Naive thymus-derived CD4-positive, alpha-beta T cell (primary cell): ENCODE results near the gene PLPP4. TPM values are rescaled to one million over a fixed set of nuclear protein-coding genes. Genes with fewer than 3 reads are reported as not detected.

Experiments used
- ATAC-seq: fragments of 150-1000 bp; cut with Tn5 transposase; 2 replicates; pipeline ENCODE4 v1.10.0; 2021; ENCODE audit warnings: mild to moderate bottlenecking, moderate library complexity
- CTCF ChIA-PET: fragments of 350-600 bp; sonication (Branson Sonifier 250); formaldehyde crosslinking; loops from one replicate; lab custom pipeline; 2021; ENCODE audit warnings: antibody characterized with exemption; lab: Charles Lee
- POLR2A ChIA-PET: fragments of 350-600 bp; sonication (Branson Sonifier 250); formaldehyde crosslinking; loops from one replicate; lab custom pipeline; 2021; ENCODE audit warnings: antibody characterized with exemption, inconsistent platforms; lab: Charles Lee
- DNase-seq, 9 donors: peaks; one replicate each; pipeline versions ENCODE4 v3.0.0 to v3.0.0-alpha.2; 2020 to 2022; ENCODE audit warnings: mixed read lengths in 1 of 9
- H3K27ac ChIP-seq: one replicate; pipeline ENCODE4 v1.7.0; 2013; ENCODE audit warnings: mild to moderate bottlenecking, low read depth, low read length, moderate library complexity
- H3K27me3 ChIP-seq, 2 donors: one replicate each; pipeline ENCODE4 v1.7.0; 2013; ENCODE audit warnings: low read length in 2 of 2, mild to moderate bottlenecking in 2 of 2, moderate library complexity in 2 of 2; ENCODE audit not compliant: control insufficient read depth in 2 of 2, insufficient read depth in 2 of 2
- H3K36me3 ChIP-seq, 3 experiments: 1 replicate in 2 of 3; 2 replicates in 1 of 3; pipeline ENCODE4 v1.7.0; 2013; ENCODE audit warnings: low read length in 3 of 3, mild to moderate bottlenecking in 3 of 3, moderate library complexity in 1 of 3; ENCODE audit not compliant: insufficient read depth in 3 of 3, control insufficient read depth in 2 of 3
- H3K4me1 ChIP-seq, 2 donors: one replicate each; pipeline ENCODE4 v1.7.0; 2013; ENCODE audit warnings: low read length in 2 of 2, mild to moderate bottlenecking in 2 of 2, moderate library complexity in 1 of 2; ENCODE audit not compliant: control insufficient read depth in 2 of 2, insufficient read depth in 2 of 2
- H3K4me3 ChIP-seq: 2 replicates; pipeline ENCODE4 v1.7.0; 2013; ENCODE audit warnings: mild to moderate bottlenecking, low read length
- H3K9me3 ChIP-seq, 3 experiments: 1 replicate in 2 of 3; 2 replicates in 1 of 3; pipeline ENCODE4 v1.7.0; 2013; ENCODE audit warnings: low read length in 3 of 3; ENCODE audit not compliant: control insufficient read depth in 2 of 3
- H3K27ac Mint-ChIP-seq, 9 donors: one replicate each; pipeline ENCODE4 v1.8.0; 2020 to 2022; ENCODE audit warnings: mixed read lengths in 9 of 9, mild to moderate bottlenecking in 8 of 9, moderate library complexity in 5 of 9, inconsistent platforms in 2 of 9
- H3K27me3 Mint-ChIP-seq, 5 donors: one replicate each; pipeline ENCODE4 v1.8.0; 2021 to 2022; ENCODE audit warnings: mixed read lengths in 5 of 5, mild to moderate bottlenecking in 1 of 5
- H3K36me3 Mint-ChIP-seq, 5 donors: one replicate each; pipeline ENCODE4 v1.8.0; 2020 to 2022; ENCODE audit warnings: mixed read lengths in 5 of 5, mild to moderate bottlenecking in 3 of 5, inconsistent platforms in 1 of 5
- H3K4me1 Mint-ChIP-seq, 7 donors: one replicate each; pipeline ENCODE4 v1.8.0; 2020 to 2022; ENCODE audit warnings: mixed read lengths in 7 of 7, mild to moderate bottlenecking in 3 of 7, inconsistent platforms in 1 of 7
- H3K4me3 Mint-ChIP-seq, 10 donors: one replicate each; pipeline ENCODE4 v1.8.0; 2020 to 2022; ENCODE audit warnings: mild to moderate bottlenecking in 10 of 10, mixed read lengths in 10 of 10, moderate library complexity in 6 of 10, inconsistent platforms in 2 of 10
- H3K9me3 Mint-ChIP-seq, 11 donors: one replicate each; pipeline ENCODE4 v1.8.0; 2020 to 2022; ENCODE audit warnings: mixed read lengths in 11 of 11, mild to moderate bottlenecking in 4 of 11, inconsistent platforms in 1 of 11, moderate library complexity in 1 of 11
- intact Hi-C, 2 donors: fragments of 100-400 bp; cut with micrococcal nuclease; formaldehyde crosslinking; loops; one replicate each; pipeline ENCODE4 v1.15.1; 2023
- polyA plus RNA-seq, 2 donors: library from polyadenylated mRNA; unstranded; fragments of 300-500 nt; fragmentation: Illumina TruSeq; gene quantifications; one replicate each; pipeline ENCODE4 v1.2.3, GENCODE V29; 2021
- total RNA-seq, 6 experiments: library from RNA in 5 of 6; stranded (reverse) in 5 of 6; gene quantifications; 1 replicate in 5 of 6; 2 replicates in 1 of 6; pipeline ENCODE4 v1.2.3 and lab custom pipeline; 2021 to 2026

Gene PLPP4
- total and polyA plus RNA-seq, 7 experiments from 2014 or later: not detected

DNA sequence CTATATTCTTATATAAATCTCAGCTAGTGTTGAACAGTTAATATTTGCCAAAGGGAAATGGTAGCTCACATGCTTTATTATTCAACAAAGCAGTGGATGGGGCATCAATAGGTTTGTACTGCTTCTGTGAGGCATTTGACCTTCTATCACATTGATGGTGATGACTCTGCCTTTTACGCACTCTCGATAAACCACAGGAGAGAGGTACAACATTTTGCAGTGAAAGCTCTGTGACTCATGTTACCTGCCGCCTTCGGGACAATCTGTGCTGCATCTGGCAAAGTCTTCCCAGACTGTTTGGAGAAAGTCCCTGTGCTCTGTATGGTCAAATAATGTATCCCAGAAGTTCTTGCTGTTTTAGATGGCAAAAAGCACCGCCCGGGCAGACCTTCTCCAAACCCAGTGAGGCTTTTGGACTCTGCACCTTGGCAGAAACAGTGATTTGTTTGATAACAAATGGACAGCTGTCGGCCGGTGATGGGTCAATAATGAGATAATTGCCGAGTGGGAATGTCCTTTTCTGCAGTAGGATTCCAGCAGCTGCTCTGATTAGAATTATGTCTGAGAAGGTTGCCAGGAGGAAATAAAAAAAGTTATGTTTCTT lies 61.0 kb downstream of the PLPP4 start:
- intact Hi-C loops: no loop called here
- Histone ChIP-seq H3K4me1 (no peaks in the 10 kb centered on the region), H3K9me3 (no peaks in the 10 kb centered on the region), H3K4me3 (no peak overlapping the region), H3K27me3 (no peaks in the 10 kb centered on the region), H3K36me3 (no peaks in the 10 kb centered on the region), H3K27ac (no peak overlapping the region)
- Mint-ChIP-seq H3K36me3 (no peaks in the 10 kb centered on the region), H3K27me3 (peaks cover 0 to 7% (median 0%) of the 10 kb centered on the region in 5 donors), H3K4me1 (no peaks in the 10 kb centered on the region), H3K9me3 (peaks cover 0 to 15% (median 2%) of the 10 kb centered on the region in 11 donors), H3K4me3 (no peak overlapping the region), H3K27ac (no peak overlapping the region)
- POLR2A ChIA-PET: no interaction called here
- CTCF ChIA-PET: no interaction called here
- ATAC-seq (no peak), DNase-seq (no peak)

DNA sequence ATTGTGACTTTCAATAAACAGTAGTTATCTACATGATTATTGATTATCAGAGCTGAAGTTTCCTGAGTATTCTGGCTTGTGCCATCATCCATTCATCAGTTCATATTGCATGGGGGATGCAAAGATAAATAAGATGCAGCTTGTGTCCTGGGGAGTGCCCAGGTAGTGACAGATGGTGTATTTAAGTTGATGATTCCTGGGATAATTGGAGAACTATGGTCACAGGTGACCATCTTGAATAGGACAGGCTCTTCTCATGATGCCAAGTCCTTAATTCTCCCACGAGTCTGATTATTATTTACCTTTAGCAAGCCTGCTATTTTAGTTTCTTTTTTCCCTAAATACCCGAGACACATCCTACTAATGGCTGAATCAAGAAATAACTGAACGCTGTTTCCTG lies 64.9 kb downstream of the PLPP4 start:
- no peak overlapping the region for H3K4me3 ChIP-seq
- ChIA-PET CTCF (no interaction called here), POLR2A (no interaction called here)
- Mint-ChIP-seq H3K36me3 (no peaks in the 10 kb centered on the region), H3K4me3 (no peak overlapping the region), H3K9me3 (peaks cover 0 to 4% (median 0%) of the 10 kb centered on the region in 11 donors), H3K27me3 (peaks cover 0 to 7% (median 0%) of the 10 kb centered on the region in 5 donors), H3K4me1 (no peaks in the 10 kb centered on the region), H3K27ac (no peak overlapping the region)
- H3K27ac ChIP-seq: no peak overlapping the region
- ATAC-seq (no peak), DNase-seq (no peak)
- no peaks in the 10 kb centered on the region for H3K4me1 ChIP-seq
- no peaks in the 10 kb centered on the region for H3K27me3 ChIP-seq
- no peaks in the 10 kb centered on the region for H3K9me3 ChIP-seq
- intact Hi-C loops: no loop called here
- H3K36me3 ChIP-seq: no peaks in the 10 kb centered on the region

DNA sequence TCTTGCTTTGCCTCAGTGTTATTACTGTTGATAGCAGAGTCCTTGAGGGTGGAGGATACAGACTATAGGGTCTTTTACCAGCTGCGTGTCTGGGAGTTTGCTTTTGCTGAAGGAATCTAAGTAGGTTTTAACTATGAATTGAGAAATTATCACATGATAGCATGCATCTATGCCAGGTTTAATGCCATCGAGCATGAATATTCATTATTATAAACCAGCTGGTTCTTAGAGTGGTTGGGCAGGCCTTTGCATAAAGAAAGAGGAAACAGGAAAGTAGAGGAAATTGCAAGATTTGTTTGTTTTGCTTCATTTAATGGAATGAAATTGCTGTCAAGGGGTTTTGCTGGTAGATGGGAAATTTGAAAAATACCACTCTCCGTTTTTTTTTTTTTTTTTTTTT lies 70.7 kb downstream of the PLPP4 start:
- H3K27me3 Mint-ChIP-seq: peaks cover 0 to 6% (median 0%) of the 10 kb centered on the region in 5 donors
- H3K36me3 Mint-ChIP-seq: no peaks in the 10 kb centered on the region
- no peak for DNase-seq

DNA sequence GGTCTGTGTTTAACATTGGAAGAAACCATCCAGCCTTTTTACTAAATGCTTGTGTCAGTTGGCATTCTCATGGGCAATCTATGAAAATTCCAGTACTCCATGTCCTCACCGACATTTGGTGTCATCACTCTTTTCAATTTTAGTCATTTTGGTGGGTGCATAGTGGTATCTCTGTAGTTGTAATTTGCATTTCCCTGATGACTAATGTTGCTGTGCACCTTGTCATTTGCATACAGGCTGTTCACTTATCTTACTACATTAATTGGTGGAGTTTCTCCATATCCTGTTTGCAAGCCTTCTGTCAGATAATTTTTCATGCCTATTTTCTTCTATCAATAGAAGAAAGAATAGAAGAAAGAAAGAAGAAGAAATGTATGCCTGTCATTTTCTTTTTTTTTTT lies 73.7 kb downstream of the PLPP4 start:
- POLR2A ChIA-PET: no interaction called here

More for the DNA sequence above, 70.7 kb downstream of the PLPP4 start:
- no peak overlapping the region for H3K27ac ChIP-seq
- Mint-ChIP-seq H3K27ac (no peak overlapping the region), H3K4me3 (no peak overlapping the region), H3K4me1 (no peaks in the 10 kb centered on the region), H3K9me3 (peaks cover 0 to 3% (median 0%) of the 10 kb centered on the region in 11 donors)
- H3K4me3 ChIP-seq: no peak overlapping the region
- H3K4me1 ChIP-seq: no peaks in the 10 kb centered on the region
- intact Hi-C loops: no loop called here
- ChIA-PET POLR2A (no interaction called here), CTCF (no interaction called here)
- H3K36me3 ChIP-seq: no peaks in the 10 kb centered on the region
- H3K27me3 ChIP-seq: no peaks in the 10 kb centered on the region
- H3K9me3 ChIP-seq: no peaks in the 10 kb centered on the region
- no peak for ATAC-seq

GRCh38 chr10:120538091-120538490 lies 81.1 kb downstream of the PLPP4 start:
- Histone ChIP-seq H3K4me3 (no peak overlapping the region), H3K4me1 (no peaks in the 10 kb centered on the region), H3K27me3 (no peaks in the 10 kb centered on the region), H3K9me3 (no peaks in the 10 kb centered on the region), H3K27ac (no peak overlapping the region), H3K36me3 (no peaks in the 10 kb centered on the region)
- no peak for ATAC-seq
- peaks cover 0 to 19% (median 8%) of the 10 kb centered on the region in 5 donors for H3K27me3 Mint-ChIP-seq
- H3K27ac Mint-ChIP-seq: no peak overlapping the region
- H3K9me3 Mint-ChIP-seq: peaks cover 0 to 25% (median 6%) of the 10 kb centered on the region in 11 donors
- H3K4me1 Mint-ChIP-seq: no peaks in the 10 kb centered on the region
- H3K36me3 Mint-ChIP-seq: no peaks in the 10 kb centered on the region
- CTCF ChIA-PET: no interaction called here
- no peak overlapping the region for H3K4me3 Mint-ChIP-seq
- POLR2A ChIA-PET: interaction anchor here (0.7 kb wide), 1 partner anchor 12 kb away, joined by 3 read pairs; no protein-coding TSS in a partner anchor
- intact Hi-C loops: no loop called here
- no peak for DNase-seq

More for the DNA sequence above, 73.7 kb downstream of the PLPP4 start:
- Mint-ChIP-seq H3K27ac (no peak overlapping the region), H3K9me3 (peaks cover 0 to 24% (median 6%) of the 10 kb centered on the region in 11 donors), H3K4me1 (no peaks in the 10 kb centered on the region), H3K4me3 (no peak overlapping the region), H3K27me3 (peaks cover 0 to 17% (median 6%) of the 10 kb centered on the region in 5 donors), H3K36me3 (no peaks in the 10 kb centered on the region)
- CTCF ChIA-PET: no interaction called here
- Histone ChIP-seq H3K9me3 (no peaks in the 10 kb centered on the region), H3K4me3 (no peak overlapping the region), H3K36me3 (no peaks in the 10 kb centered on the region), H3K27ac (no peak overlapping the region), H3K27me3 (no peaks in the 10 kb centered on the region), H3K4me1 (no peaks in the 10 kb centered on the region)
- DNase-seq: no peak
- intact Hi-C loops: no loop called here
- ATAC-seq: no peak

DNA sequence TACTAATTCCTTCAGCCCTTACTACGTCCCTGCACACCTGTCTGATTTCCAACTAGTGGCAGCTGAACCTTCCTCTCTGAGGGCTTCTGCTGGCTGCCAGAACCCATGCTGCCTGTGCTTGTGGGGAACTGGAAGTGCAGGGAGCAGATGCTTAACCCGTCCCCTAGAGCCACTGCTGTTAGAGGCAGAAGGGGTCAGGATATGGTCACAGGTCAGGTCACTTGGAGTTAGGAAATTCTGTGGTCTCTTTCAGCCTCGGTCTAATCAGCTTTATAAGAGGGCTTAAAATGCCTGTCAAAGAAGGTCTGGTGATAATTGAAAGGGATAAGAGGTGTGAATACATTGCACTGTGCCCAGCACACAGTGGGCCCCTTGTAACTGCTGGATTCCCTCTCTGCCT lies 82.0 kb downstream of the PLPP4 start:
- H3K4me1 Mint-ChIP-seq: no peaks in the 10 kb centered on the region
- intact Hi-C loops: no loop called here
- H3K4me3 Mint-ChIP-seq: no peak overlapping the region
- no peak overlapping the region for H3K27ac ChIP-seq
- POLR2A ChIA-PET: interaction anchor here (0.7 kb wide), 1 partner anchor 11 kb away, joined by 3 read pairs; no protein-coding TSS in a partner anchor
- ATAC-seq (no peak), DNase-seq (no peak)
- no peaks in the 10 kb centered on the region for H3K36me3 Mint-ChIP-seq
- H3K27ac Mint-ChIP-seq: peak overlapping the region in 1 of 9 donors; percentile 37
- peaks cover 0 to 17% (median 6%) of the 10 kb centered on the region in 11 donors for H3K9me3 Mint-ChIP-seq
- H3K27me3 Mint-ChIP-seq: peaks cover 0 to 19% (median 7%) of the 10 kb centered on the region in 5 donors
- H3K4me3 ChIP-seq: no peak overlapping the region
- no peaks in the 10 kb centered on the region for H3K27me3 ChIP-seq
- CTCF ChIA-PET: no interaction called here
- no peaks in the 10 kb centered on the region for H3K9me3 ChIP-seq
- H3K36me3 ChIP-seq: no peaks in the 10 kb centered on the region
- no peaks in the 10 kb centered on the region for H3K4me1 ChIP-seq

DNA sequence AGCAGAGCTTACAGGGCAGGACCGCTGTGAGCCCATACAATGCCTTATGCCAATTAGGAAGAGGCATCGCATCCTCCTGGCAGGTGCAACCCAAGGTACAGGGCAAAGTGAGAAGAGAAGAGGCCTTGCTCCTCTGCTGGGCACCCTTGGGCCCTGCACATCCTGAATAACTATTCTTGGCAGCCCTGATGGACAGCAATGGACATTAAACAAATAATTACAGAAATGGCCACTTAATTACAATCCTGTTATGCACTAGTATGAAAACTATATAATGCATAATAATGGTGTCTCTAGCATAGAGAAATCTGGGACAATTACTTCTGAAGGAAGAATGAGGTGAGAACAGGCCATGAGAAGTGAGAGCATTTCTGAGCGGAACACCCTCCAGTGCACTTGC lies 83.5 kb downstream of the PLPP4 start:
- H3K36me3 Mint-ChIP-seq: no peaks in the 10 kb centered on the region

More for the DNA sequence above, 83.5 kb downstream of the PLPP4 start:
- Mint-ChIP-seq H3K27me3 (peaks cover 0 to 12% (median 4%) of the 10 kb centered on the region in 5 donors), H3K27ac (no peak overlapping the region), H3K4me1 (peaks cover 0 to 2% (median 0%) of the 10 kb centered on the region in 7 donors), H3K9me3 (peaks cover 0 to 4% (median 0%) of the 10 kb centered on the region in 11 donors), H3K4me3 (no peak overlapping the region)
- DNase-seq (no peak), ATAC-seq (no peak)
- H3K36me3 ChIP-seq: no peaks in the 10 kb centered on the region
- no peaks in the 10 kb centered on the region for H3K27me3 ChIP-seq
- H3K4me1 ChIP-seq: no peaks in the 10 kb centered on the region
- intact Hi-C loops: no loop called here
- H3K27ac ChIP-seq: no peak overlapping the region
- ChIA-PET POLR2A (no interaction called here), CTCF (no interaction called here)
- no peaks in the 10 kb centered on the region for H3K9me3 ChIP-seq
- H3K4me3 ChIP-seq: no peak overlapping the region
